Measurements from ENCODE around the gene GIGYF1. TPM values are rescaled to one million over a fixed set of nuclear protein-coding genes. Genes with fewer than 3 reads are reported as not detected.

The GIGYF1 gene
- total and polyA plus RNA-seq, 2 of the 13 experiments (the other 11 are each of a cell fraction or from before 2014, with no cell fraction given) = 7.6 to 16.1 TPM

DNA sequence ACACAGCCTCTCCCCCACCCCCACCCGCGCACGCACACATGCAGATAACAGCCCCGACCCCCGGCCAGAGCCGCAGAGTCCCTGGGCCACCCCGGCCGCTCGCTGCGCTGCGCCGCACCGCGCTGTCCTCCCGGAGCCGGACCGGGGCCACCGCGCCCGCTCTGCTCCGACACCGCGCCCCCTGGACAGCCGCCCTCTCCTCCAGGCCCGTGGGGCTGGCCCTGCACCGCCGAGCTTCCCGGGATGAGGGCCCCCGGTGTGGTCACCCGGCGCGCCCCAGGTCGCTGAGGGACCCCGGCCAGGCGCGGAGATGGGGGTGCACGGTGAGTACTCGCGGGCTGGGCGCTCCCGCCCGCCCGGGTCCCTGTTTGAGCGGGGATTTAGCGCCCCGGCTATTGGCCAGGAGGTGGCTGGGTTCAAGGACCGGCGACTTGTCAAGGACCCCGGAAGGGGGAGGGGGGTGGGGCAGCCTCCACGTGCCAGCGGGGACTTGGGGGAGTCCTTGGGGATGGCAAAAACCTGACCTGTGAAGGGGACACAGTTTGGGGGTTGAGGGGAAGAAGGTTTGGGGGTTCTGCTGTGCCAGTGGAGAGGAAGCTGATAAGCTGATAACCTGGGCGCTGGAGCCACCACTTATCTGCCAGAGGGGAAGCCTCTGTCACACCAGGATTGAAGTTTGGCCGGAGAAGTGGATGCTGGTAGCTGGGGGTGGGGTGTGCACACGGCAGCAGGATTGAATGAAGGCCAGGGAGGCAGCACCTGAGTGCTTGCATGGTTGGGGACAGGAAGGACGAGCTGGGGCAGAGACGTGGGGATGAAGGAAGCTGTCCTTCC lies 26.8 kb upstream of the GIGYF1 start (continued):
- TF ChIP-seq, protein P1, sequence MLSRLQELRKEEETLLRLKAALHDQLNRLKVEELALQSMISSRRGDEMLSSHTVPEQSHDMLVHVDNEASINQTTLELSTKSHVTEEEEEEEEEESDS (CRISPR knock-in tag; IDR thresholded peaks at IDR 0.05; ENCODE audit: borderline replicate concordance) = no peak
- TF ChIP-seq RAD51 (IDR thresholded peaks at IDR 0.05; ENCODE audit: borderline replicate concordance) (no peak), CREM (IDR thresholded peaks at IDR 0.05) (no peak), CREM (CRISPR knock-in tag; IDR thresholded peaks at IDR 0.05) (no peak), ZBTB46 (CRISPR knock-in tag; IDR thresholded peaks at IDR 0.05; ENCODE audit: borderline replicate concordance) (no peak), FOXM1 (CRISPR knock-in tag; IDR thresholded peaks at IDR 0.05) (no peak), CCDC6 (CRISPR knock-in tag; IDR thresholded peaks at IDR 0.05) (no peak), SP140L (CRISPR knock-in tag; IDR thresholded peaks at IDR 0.05; ENCODE audit: borderline replicate concordance) (no peak), ZNF652 (CRISPR knock-in tag; IDR thresholded peaks at IDR 0.05; ENCODE audit: borderline replicate concordance, low read depth) (no peak), AKNA (CRISPR knock-in tag; IDR thresholded peaks at IDR 0.05; ENCODE audit: borderline replicate concordance) (no peak), ZNF343 (CRISPR knock-in tag; IDR thresholded peaks at IDR 0.05) (peak; percentile 81), RBAK (CRISPR knock-in tag; IDR thresholded peaks at IDR 0.05) (no peak), SRSF4 (IDR thresholded peaks at IDR 0.05; ENCODE audit: low read depth, low read length, poor library complexity, severe bottlenecking) (no peak), FOXC1 (CRISPR knock-in tag; IDR thresholded peaks at IDR 0.05; ENCODE audit: borderline replicate concordance) (no peak; the same call in 1 of the 2 replicates), ZSCAN9 (CRISPR knock-in tag; IDR thresholded peaks at IDR 0.05; ENCODE audit: borderline replicate concordance) (no peak), POLR2A (IDR thresholded peaks at IDR 0.05; ENCODE audit: insufficient read depth in 1 of 2, low read depth in 2 of 2, low read length in 2 of 2) (0 out of 4 replicates have a peak, but pooled peaks of 1 of the 2 experiments have one; percentile 11), ZNF441 (CRISPR knock-in tag; IDR thresholded peaks at IDR 0.05; ENCODE audit: borderline replicate concordance) (no peak), PHB2 (IDR thresholded peaks at IDR 0.05; ENCODE audit: partially characterized antibody) (no peak)
- TF ChIP-seq, protein P2, sequence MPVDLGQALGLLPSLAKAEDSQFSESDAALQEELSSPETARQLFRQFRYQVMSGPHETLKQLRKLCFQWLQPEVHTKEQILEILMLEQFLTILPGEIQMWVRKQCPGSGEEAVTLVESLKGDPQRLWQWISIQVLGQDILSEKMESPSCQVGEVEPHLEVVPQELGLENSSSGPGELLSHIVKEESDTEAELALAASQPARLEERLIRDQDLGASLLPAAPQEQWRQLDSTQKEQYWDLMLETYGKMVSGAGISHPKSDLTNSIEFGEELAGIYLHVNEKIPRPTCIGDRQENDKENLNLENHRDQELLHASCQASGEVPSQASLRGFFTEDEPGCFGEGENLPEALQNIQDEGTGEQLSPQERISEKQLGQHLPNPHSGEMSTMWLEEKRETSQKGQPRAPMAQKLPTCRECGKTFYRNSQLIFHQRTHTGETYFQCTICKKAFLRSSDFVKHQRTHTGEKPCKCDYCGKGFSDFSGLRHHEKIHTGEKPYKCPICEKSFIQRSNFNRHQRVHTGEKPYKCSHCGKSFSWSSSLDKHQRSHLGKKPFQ (CRISPR knock-in tag; IDR thresholded peaks at IDR 0.05; ENCODE audit: insufficient replicate concordance) = peak; percentile 26
- TF ChIP-seq, protein P3, sequence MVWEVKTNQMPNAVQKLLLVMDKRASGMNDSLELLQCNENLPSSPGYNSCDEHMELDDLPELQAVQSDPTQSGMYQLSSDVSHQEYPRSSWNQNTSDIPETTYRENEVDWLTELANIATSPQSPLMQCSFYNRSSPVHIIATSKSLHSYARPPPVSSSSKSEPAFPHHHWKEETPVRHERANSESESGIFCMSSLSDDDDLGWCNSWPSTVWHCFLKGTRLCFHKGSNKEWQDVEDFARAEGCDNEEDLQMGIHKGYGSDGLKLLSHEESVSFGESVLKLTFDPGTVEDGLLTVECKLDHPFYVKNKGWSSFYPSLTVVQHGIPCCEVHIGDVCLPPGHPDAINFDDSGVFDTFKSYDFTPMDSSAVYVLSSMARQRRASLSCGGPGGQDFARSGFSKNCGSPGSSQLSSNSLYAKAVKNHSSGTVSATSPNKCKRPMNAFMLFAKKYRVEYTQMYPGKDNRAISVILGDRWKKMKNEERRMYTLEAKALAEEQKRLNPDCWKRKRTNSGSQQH (CRISPR knock-in tag; IDR thresholded peaks at IDR 0.05; ENCODE audit: low read depth) = no peak

All from HepG2 (cell line).